ENCODE data around the gene GALNS.

The GALNS gene

DNA sequence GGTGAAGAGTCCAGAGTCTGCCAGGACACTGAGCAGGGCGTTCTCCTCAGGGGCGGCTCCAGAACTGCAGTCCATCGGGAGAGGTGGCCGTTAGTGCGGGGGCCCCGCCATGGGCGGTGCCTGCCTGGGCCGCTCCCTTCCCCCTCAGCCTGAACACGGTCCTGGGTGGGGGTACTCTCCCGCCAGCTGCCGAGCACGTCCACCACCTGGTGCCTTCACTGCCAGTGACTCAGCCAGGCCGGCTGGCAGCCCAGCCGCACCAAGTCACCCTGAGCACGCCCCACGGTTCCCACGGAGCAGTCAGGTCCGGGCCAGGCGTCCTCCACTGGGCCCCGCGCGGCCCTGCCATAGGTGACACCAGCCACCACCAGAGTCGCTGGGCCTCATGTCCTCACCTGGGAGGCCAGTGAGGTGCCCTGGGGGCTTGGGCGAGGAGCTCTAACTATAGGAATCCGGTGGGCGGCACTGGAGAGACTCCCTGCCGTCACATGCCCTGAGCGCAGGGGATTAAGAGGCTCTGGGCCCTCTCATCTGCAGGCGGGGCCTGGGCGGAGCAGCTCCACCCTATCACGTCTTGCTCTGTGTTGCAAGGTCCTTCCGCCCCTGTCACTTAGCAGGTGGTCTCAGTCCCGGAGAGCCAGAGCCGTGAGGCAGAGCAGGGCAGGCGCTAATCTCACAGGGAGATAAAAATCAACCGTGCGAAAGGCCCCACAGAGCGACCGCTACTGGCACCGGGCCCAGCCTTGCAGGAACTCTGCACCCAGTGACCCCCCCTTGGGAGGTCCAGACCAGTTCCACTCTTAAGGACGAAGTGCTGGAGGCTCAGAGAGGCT is 86.1 kb downstream of the GALNS start:
- DNase-seq (ENCODE audit: low read depth in 3 of 3, low spot score in 1 of 3), result no peak

- DNase-seq (ENCODE audit: low read depth in 3 of 3, low spot score in 1 of 3), result no peak
Observed at GRCh38 chr16:88769617-88770460, 86.9 kb downstream of the GALNS start.

- no peak for DNase-seq (ENCODE audit: low read depth in 3 of 3, low spot score in 1 of 3)
Observed at GRCh38 chr16:88768071-88768783, 88.5 kb downstream of the GALNS start.

DNA sequence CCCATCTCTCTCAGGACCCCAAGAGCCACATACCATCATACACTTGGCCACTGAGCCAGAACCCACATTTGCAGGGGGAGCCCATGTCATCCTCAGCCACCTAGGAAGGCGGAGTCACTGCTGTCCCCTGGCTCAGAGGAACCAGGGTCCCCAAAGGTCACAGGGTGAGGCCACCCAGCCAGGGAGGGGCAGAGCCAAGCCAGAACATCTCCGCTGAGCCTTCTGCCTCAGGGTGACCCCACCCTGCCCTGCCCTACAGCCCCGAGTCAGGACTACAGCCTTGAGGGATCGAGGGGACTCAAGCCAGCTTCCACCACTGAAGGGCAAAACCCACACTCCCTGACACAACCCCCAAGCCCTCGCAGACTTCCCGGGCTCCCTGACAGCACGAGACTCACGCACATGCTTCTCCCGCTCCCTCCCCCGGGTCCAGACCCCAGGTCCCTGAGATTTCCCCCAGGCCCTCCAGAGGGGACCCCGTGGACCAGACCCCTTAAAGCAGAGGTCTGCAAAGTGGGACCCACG is 89.1 kb downstream of the GALNS start:
- no peak for DNase-seq (ENCODE audit: low read depth in 3 of 3, low spot score in 1 of 3)

- no peak for DNase-seq (ENCODE audit: low read depth in 3 of 3, low spot score in 1 of 3)
Observed at GRCh38 chr16:88766975-88767374, 89.8 kb downstream of the GALNS start.

GRCh38 chr16:88764913-88765349 is 91.8 kb downstream of the GALNS start:
- no peak for DNase-seq (ENCODE audit: low read depth in 3 of 3, low spot score in 1 of 3)

GRCh38 chr16:88764080-88764479 is 92.7 kb downstream of the GALNS start:
- DNase-seq (ENCODE audit: low read depth in 3 of 3, low spot score in 1 of 3), result no peak

All from stimulated activated CD4-positive, alpha-beta T cell treated with anti-CD3 and anti-CD28 coated beads, TNF-alpha, amount 100 ng/mL, for 1 hour (primary cell).